CD4-positive, alpha-beta memory T cell (primary cell): Measurements from ENCODE around the gene PLCXD1. TPM values are rescaled to one million over a fixed set of nuclear protein-coding genes. Genes with fewer than 3 reads are reported as not detected.
"Not testable (repeated sequence)": the region's sequence is repeated elsewhere in the genome, so short reads cannot be mapped to it uniquely, and the experiment has no call there.

Experiments used
- CTCF ChIA-PET: fragments of 350-600 bp; sonication (Branson Sonifier 250); formaldehyde crosslinking; loops from one replicate; lab custom pipeline; 2021; ENCODE audit warnings: inconsistent platforms; ENCODE audit not compliant: partially characterized antibody; lab: Charles Lee
- POLR2A ChIA-PET: fragments of 350-600 bp; sonication (Branson Sonifier 250); formaldehyde crosslinking; loops from one replicate; lab custom pipeline; 2021; ENCODE audit not compliant: partially characterized antibody; lab: Charles Lee
- DNase-seq, 5 donors: peaks; one replicate each; pipeline versions ENCODE4 v3.0.0 to v3.0.0-alpha.2; 2020 to 2022; ENCODE audit warnings: mixed read lengths in 1 of 5
- H3K27ac ChIP-seq: one replicate; pipeline ENCODE4 v1.7.0; 2013; ENCODE audit warnings: low read depth, low read length
- H3K27me3 ChIP-seq: 2 replicates; pipeline ENCODE4 v1.7.0; 2013; ENCODE audit warnings: mild to moderate bottlenecking, low read length, moderate library complexity; ENCODE audit not compliant: insufficient read depth
- H3K36me3 ChIP-seq: 2 replicates; pipeline ENCODE4 v1.7.0; 2013; ENCODE audit warnings: mild to moderate bottlenecking, low read length, moderate library complexity; ENCODE audit not compliant: insufficient read depth
- H3K4me1 ChIP-seq: 2 replicates; pipeline ENCODE4 v1.7.0; 2013; ENCODE audit warnings: mild to moderate bottlenecking, low read length, moderate library complexity; ENCODE audit not compliant: insufficient read depth
- H3K4me3 ChIP-seq, 2 donors: one replicate each; pipeline ENCODE4 v1.7.0; 2013; ENCODE audit warnings: low read length in 2 of 2, mild to moderate bottlenecking in 1 of 2
- H3K9me3 ChIP-seq, 2 donors: one replicate each; pipeline ENCODE4 v1.7.0; 2013; ENCODE audit warnings: low read length in 2 of 2, control low read depth in 1 of 2; ENCODE audit not compliant: control insufficient read depth in 1 of 2
- H3K27ac Mint-ChIP-seq, 7 donors: one replicate each; pipeline ENCODE4 v1.8.0; 2020 to 2021; ENCODE audit warnings: mixed read lengths in 7 of 7, mild to moderate bottlenecking in 6 of 7, inconsistent platforms in 3 of 7, moderate library complexity in 3 of 7
- H3K27me3 Mint-ChIP-seq, 2 donors: one replicate each; pipeline ENCODE4 v1.8.0; 2020 to 2021; ENCODE audit warnings: mixed read lengths in 2 of 2
- H3K36me3 Mint-ChIP-seq, 2 donors: one replicate each; pipeline ENCODE4 v1.8.0; 2020 to 2021; ENCODE audit warnings: mixed read lengths in 2 of 2, inconsistent platforms in 1 of 2, mild to moderate bottlenecking in 1 of 2
- H3K4me1 Mint-ChIP-seq, 4 donors: one replicate each; pipeline ENCODE4 v1.8.0; 2020 to 2021; ENCODE audit warnings: mixed read lengths in 4 of 4, mild to moderate bottlenecking in 1 of 4
- H3K4me3 Mint-ChIP-seq, 8 donors: one replicate each; pipeline ENCODE4 v1.8.0; 2020 to 2021; ENCODE audit warnings: mixed read lengths in 8 of 8, mild to moderate bottlenecking in 7 of 8, moderate library complexity in 6 of 8, inconsistent platforms in 3 of 8
- H3K9me3 Mint-ChIP-seq, 8 donors: one replicate each; pipeline ENCODE4 v1.8.0; 2020 to 2021; ENCODE audit warnings: mixed read lengths in 8 of 8, mild to moderate bottlenecking in 5 of 8, inconsistent platforms in 3 of 8, moderate library complexity in 1 of 8
- intact Hi-C: fragments of 100-400 bp; cut with micrococcal nuclease; formaldehyde crosslinking; loops from one replicate; pipeline ENCODE4 v1.15.1; 2023
- polyA plus RNA-seq, 2 donors: library from polyadenylated mRNA; unstranded; fragments of 300-500 nt; fragmentation: Illumina TruSeq; gene quantifications; one replicate each; pipeline ENCODE4 v1.2.3, GENCODE V29; 2021
- total RNA-seq, 2 experiments: library from RNA; stranded (reverse); gene quantifications; one replicate each; pipeline ENCODE4 v1.2.3, GENCODE V29; 2021

The PLCXD1 gene, protein sequence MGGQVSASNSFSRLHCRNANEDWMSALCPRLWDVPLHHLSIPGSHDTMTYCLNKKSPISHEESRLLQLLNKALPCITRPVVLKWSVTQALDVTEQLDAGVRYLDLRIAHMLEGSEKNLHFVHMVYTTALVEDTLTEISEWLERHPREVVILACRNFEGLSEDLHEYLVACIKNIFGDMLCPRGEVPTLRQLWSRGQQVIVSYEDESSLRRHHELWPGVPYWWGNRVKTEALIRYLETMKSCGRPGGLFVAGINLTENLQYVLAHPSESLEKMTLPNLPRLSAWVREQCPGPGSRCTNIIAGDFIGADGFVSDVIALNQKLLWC
- total RNA-seq (10 to 100 TPM; 28.3 to 28.7 TPM), polyA plus RNA-seq (1 to 10 TPM; 3.1 to 8.4 TPM)

DNA sequence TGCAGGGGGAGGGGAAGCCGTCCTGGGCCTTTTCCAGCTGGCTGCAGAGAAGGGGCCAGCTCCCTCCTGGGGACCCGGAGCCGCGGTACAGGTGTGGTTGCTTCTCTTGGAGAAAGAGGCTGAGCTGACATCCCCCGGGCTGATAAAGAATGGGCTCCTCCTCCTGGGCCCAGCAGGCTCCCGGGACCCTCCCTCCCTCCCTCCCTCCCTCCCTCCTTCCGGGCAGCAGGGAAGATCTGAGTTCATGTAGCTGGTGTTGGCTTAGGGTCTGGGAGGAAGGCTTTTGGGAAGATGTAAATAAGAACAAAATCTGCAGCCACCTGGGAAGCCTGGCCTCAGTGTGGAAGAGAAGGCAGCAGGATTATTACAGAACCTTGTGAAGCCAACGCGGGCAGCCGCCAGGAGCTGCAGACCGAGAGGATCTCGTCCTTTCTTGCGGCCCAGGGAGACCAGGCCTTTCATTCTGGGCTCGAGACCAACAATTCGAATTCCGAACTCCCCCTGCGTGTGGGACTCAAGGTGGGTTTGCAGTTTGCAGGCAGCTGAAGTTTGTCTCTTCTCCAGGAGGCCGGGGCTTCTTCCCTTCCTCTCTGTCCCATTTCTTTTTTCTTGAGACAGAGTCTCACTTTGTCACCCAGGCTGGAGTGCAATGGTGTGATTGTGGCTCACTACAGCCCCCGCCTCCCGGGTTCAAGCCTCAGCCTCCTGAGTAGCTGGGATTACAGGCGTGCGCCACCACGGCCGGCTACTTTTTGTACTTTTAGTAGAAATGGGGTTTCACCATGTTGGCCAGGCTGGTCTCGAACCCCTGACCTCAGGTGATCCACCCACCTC is at the start of gene PLCXD1:
Gene PLCXD1 (plus strand): TSS at position 216 of the 834 bp plus-strand sequence. CDS start 2,807 bp downstream, outside the sequence.
- Mint-ChIP-seq H3K27ac (peak within 1 kb of the TSS in 5 of 7 donors; percentile 32 to 89 (median 54)), H3K4me1 (peaks cover 3 to 41% (median 17%) of the 10 kb centered on the region in 4 donors), H3K27me3 (no peaks in the 10 kb centered on the region), H3K4me3 (peak within 1 kb of the TSS in 6 of 8 donors; percentile 26 to 81 (median 70)), H3K9me3 (no peaks in the 10 kb centered on the region), H3K36me3 (peaks cover 2 to 9% of the 10 kb centered on the region in 2 donors)
- Histone ChIP-seq H3K27ac (no peak within 1 kb of the TSS), H3K36me3 (peaks cover 3% of the 10 kb centered on the region), H3K4me1 (peaks cover 7% of the 10 kb centered on the region), H3K4me3 (no peak within 1 kb of the TSS), H3K9me3 (no peaks in the 10 kb centered on the region), H3K27me3 (no peaks in the 10 kb centered on the region)
- DNase-seq: no peak
- CTCF ChIA-PET: no interaction called here
- POLR2A ChIA-PET: no interaction called here
- intact Hi-C loops: no loop called here

DNA sequence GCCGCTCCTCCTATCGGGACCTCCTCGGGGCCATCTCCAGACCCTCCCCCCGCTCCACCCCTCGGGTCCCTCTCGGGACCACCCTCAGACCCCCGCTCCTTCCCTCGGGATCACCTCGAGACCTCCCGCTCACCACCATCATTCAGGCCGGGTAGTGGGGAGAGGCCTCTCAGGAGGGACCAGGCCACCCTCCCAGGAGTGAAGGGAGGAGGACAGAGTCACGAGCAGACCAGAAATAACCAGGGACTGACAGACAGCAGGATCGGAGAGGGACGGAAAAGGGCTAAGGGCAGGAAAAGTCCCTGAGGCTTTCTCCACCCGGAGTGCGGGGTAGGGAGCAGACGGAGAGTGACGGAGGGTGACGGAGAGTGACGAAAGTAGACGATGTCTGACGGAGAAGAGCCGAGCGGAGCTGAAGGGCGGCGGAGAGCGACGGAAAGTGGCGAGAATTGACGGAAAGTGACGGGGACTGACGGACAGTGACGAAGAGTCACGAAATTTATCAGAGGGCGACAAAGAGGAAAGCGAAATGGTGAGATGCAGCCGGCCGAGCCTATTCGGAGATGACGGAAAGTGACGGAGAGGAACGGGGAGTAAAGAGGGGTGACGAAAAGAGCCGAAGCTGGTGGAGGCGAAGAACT is 49.4 kb upstream of the PLCXD1 start:
- peak in 1 of 5 donors; percentile 44 for DNase-seq
- intact Hi-C loops, H3K9me3 Mint-ChIP-seq, H3K4me1 ChIP-seq, H3K27me3 Mint-ChIP-seq, H3K36me3 Mint-ChIP-seq, H3K4me3 Mint-ChIP-seq, H3K9me3 ChIP-seq, H3K36me3 ChIP-seq, H3K27me3 ChIP-seq, POLR2A ChIA-PET, H3K27ac ChIP-seq, H3K27ac Mint-ChIP-seq, CTCF ChIA-PET, H3K4me1 Mint-ChIP-seq, H3K4me3 ChIP-seq: not testable (repeated sequence)

DNA sequence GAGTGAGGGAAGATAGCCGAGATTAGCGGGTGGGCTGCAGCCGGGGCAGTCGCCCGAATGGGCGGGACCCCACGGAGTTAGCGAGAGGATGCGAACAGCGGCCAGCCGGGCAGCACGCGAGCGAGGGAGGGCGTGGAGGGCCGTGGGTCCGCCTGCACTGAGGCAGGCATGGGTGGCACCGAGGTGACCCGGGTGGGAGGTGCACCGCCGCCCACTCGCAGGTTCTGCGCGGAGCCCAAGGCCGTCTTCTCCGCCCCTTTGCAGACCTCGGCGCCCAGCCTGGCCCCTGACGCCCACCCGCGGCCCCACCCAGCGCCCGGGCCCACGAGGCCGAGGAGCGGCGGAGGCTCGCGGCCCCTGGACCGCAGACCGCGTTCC is 48.9 kb upstream of the PLCXD1 start:
- H3K36me3 Mint-ChIP-seq, POLR2A ChIA-PET, H3K27ac Mint-ChIP-seq, H3K9me3 Mint-ChIP-seq, H3K9me3 ChIP-seq, intact Hi-C loops, H3K36me3 ChIP-seq, H3K27me3 ChIP-seq, H3K27ac ChIP-seq, H3K4me1 Mint-ChIP-seq, H3K4me3 Mint-ChIP-seq, H3K27me3 Mint-ChIP-seq, H3K4me3 ChIP-seq, H3K4me1 ChIP-seq, DNase-seq, CTCF ChIA-PET: not testable (repeated sequence)

DNA sequence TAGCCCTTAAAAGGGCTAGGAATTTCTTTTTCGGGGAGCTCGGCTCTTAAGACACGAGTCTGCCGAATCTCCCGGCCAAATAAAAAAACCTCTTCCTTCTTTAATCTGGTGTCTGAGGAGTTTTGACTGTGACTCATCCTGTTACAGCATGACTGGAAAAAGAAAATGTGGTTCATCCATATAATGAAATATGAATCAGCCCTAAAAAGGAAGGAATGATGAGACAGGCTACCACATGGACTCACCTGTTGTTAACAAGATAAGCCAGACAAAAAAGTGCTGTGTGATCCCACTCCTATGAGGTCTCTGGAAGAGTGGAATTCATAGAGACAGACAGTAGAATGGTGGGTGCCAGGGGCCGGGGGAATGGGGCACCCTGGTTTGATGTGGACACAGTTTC is 45.0 kb upstream of the PLCXD1 start:
- H3K9me3 ChIP-seq, H3K27me3 Mint-ChIP-seq, H3K4me3 ChIP-seq, H3K9me3 Mint-ChIP-seq, H3K36me3 Mint-ChIP-seq, H3K27ac Mint-ChIP-seq, POLR2A ChIA-PET, H3K36me3 ChIP-seq, H3K4me1 ChIP-seq, CTCF ChIA-PET, intact Hi-C loops, H3K4me3 Mint-ChIP-seq, H3K27me3 ChIP-seq, H3K4me1 Mint-ChIP-seq, H3K27ac ChIP-seq, DNase-seq: not testable (repeated sequence)

DNA sequence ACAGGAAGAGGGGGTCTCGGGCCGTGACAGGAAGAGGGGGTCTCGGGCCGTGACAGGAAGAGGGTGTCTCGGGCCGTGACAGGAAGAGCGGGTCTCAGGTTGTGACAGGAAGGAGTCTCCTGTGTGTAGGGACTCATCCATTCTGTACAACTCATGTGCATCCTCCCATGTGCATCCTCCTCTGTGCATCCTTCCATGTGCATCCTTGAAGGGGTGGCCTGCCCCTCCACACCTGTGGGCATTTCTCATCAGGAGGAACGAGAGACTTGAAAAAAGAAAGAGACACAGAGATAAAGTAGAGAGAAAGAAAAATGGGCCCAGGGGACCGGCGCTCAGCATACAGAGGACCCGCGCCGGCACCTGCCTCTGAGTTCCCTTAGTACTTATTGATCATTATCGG is 30.2 kb upstream of the PLCXD1 start:
- Histone ChIP-seq H3K27ac (peak overlapping the region; percentile 51), H3K36me3 (no peaks in the 10 kb centered on the region), H3K9me3 (no peaks in the 10 kb centered on the region), H3K27me3 (no peaks in the 10 kb centered on the region), H3K4me1 (peaks cover 8% of the 10 kb centered on the region), H3K4me3 (no peak overlapping the region)
- POLR2A ChIA-PET: no interaction called here
- Mint-ChIP-seq H3K4me3 (peak overlapping the region in 7 of 8 donors; percentile 66 to 81 (median 72)), H3K9me3 (peaks cover 0 to 4% (median 0%) of the 10 kb centered on the region in 8 donors), H3K36me3 (no peaks in the 10 kb centered on the region), H3K27me3 (no peaks in the 10 kb centered on the region), H3K4me1 (peaks cover 16 to 22% (median 20%) of the 10 kb centered on the region in 4 donors), H3K27ac (peak overlapping the region in 6 of 7 donors; percentile 80 to 98 (median 88))
- DNase-seq: no peak
- intact Hi-C loops: no loop called here
- CTCF ChIA-PET: no interaction called here

DNA sequence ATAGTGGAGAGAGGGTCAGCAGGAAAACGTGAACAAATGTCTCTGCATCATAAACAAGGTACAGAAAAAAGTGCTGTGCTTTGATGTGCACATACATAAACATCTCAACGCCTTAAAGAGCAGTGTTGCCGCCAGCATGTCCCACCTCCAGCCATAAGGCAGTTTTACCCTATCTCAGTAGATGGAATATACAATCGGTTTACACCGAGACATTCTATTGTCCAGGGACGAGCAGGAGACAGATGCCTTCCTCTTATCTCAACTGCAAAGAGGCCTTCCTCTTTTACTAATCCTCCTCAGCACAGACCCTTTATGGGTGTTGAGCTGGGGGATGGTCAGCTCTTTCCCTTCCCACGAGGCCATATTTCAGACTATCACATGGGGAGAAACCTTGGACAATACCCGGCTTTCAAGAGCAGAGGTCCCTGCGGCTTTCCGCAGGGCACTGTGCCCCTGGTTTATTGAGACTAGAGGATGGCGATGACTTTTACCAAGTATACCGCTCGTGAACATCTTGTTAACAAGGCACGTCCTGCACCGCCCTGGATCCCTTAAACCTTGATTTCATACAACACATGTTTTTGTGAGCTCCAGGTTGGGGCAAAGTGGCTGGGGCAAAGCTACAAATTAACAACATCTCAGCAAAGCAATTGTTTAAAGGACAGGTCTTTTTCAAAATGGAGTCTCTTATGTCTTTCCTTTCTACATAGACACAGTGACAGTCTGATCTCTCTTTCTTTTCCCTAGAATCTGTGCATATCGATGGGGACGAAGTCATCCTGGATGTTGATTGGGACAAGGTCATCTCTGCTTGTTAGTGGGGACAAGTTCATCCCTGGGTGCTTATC is 29.6 kb upstream of the PLCXD1 start:
- Mint-ChIP-seq H3K4me3 (peak overlapping the region in 7 of 8 donors; percentile 66 to 81 (median 72)), H3K27ac (peak overlapping the region; percentile 37 to 98 (median 82)), H3K4me1 (peaks cover 16 to 22% (median 20%) of the 10 kb centered on the region in 4 donors)
- H3K4me3 ChIP-seq, DNase-seq, H3K9me3 ChIP-seq, H3K27me3 ChIP-seq, POLR2A ChIA-PET, H3K9me3 Mint-ChIP-seq, CTCF ChIA-PET, H3K36me3 ChIP-seq, H3K27ac ChIP-seq, H3K36me3 Mint-ChIP-seq, H3K27me3 Mint-ChIP-seq, H3K4me1 ChIP-seq, intact Hi-C loops: not testable (repeated sequence)
